ENCODE results near the gene PLXNA1.
A peak's percentile ranks its signal among the peaks of the same experiment; 100 is the strongest.

PLXNA1 gene

GRCh38 chr3:127004641-127005397 lies 21.9 kb downstream of the PLXNA1 start:
- no peak for TF ChIP-seq CTCF (conservative IDR thresholded peaks at IDR 0.05; ENCODE audit: low read depth)
- ChIA-PET CTCF (interaction anchor here (1.0 kb wide), 1 partner anchor 23 kb away, joined by 3 read pairs; no protein-coding TSS in a partner anchor), POLR2A (ENCODE audit: low non-redundant PET) (no interaction called here)
- DNase-seq (ENCODE audit: low spot score) = no peak
- no peak overlapping the region for H3K27ac ChIP-seq

GRCh38 chr3:127005864-127006500 lies 23.1 kb downstream of the PLXNA1 start:
- ChIA-PET CTCF (no interaction called here), POLR2A (ENCODE audit: low non-redundant PET) (no interaction called here)
- peak; percentile 80 for DNase-seq (ENCODE audit: low spot score)
- no peak overlapping the region for H3K27ac ChIP-seq
- TF ChIP-seq CTCF (conservative IDR thresholded peaks at IDR 0.05; ENCODE audit: low read depth) = no peak

GRCh38 chr3:127006781-127007436 lies 24.0 kb downstream of the PLXNA1 start:
- POLR2A ChIA-PET (ENCODE audit: low non-redundant PET) = no interaction called here
- H3K27ac ChIP-seq = no peak overlapping the region
- peak; percentile 38 for DNase-seq (ENCODE audit: low spot score)
- CTCF ChIA-PET = no interaction called here
- TF ChIP-seq CTCF (conservative IDR thresholded peaks at IDR 0.05; ENCODE audit: low read depth) = no peak

GRCh38 chr3:127008236-127008635 lies 25.3 kb downstream of the PLXNA1 start:
- no peak for TF ChIP-seq CTCF (conservative IDR thresholded peaks at IDR 0.05; ENCODE audit: low read depth)
- no peak for DNase-seq (ENCODE audit: low spot score)
- no peak overlapping the region for H3K27ac ChIP-seq
- ChIA-PET CTCF (no interaction called here), POLR2A (ENCODE audit: low non-redundant PET) (no interaction called here)

- H3K27ac ChIP-seq = no peak overlapping the region
- POLR2A ChIA-PET (ENCODE audit: low non-redundant PET) = no interaction called here
- CTCF ChIA-PET = interaction anchor here (0.6 to 1.5 kb wide), 4 partner anchors 27 to 351 kb away, joined by 3 to 6 read pairs (median 5); partner anchors contain the start of gene PLXNA1
- no peak for TF ChIP-seq CTCF (conservative IDR thresholded peaks at IDR 0.05; ENCODE audit: low read depth)
- DNase-seq (ENCODE audit: low spot score) = no peak
These were observed 26.6 kb downstream of the PLXNA1 start for GRCh38 chr3:127009531-127009930.

GRCh38 chr3:127011270-127011992 lies 28.5 kb downstream of the PLXNA1 start:
- DNase-seq (ENCODE audit: low spot score) = no peak
- H3K27ac ChIP-seq = no peak overlapping the region
- TF ChIP-seq CTCF (conservative IDR thresholded peaks at IDR 0.05; ENCODE audit: low read depth) = no peak
- POLR2A ChIA-PET (ENCODE audit: low non-redundant PET) = no interaction called here
- CTCF ChIA-PET = interaction anchor here (2.0 kb wide), 1 partner anchor 9 kb away, joined by 5 read pairs; no protein-coding TSS in a partner anchor

Data from RWPE1 (cell line).